Trophoblast cell (in vitro differentiated cells and primary cell): ENCODE results near the gene ZNF565.
A peak's percentile ranks its signal among the peaks of the same experiment; 100 is the strongest.

ENCODE experiments used
- DNase-seq, 2 donors: peaks; one replicate each; pipeline ENCODE4 v3.0.0-alpha.2; 2016
- H2AFZ ChIP-seq: 2 replicates; pipeline ENCODE4 v1.6.1; 2013; ENCODE audit warnings: low read length, moderate library complexity, mild to moderate bottlenecking; ENCODE audit not compliant: insufficient read depth, poor library complexity
- H2AK5ac ChIP-seq: 2 replicates; pipeline ENCODE4 v1.6.1; 2013; ENCODE audit warnings: mild to moderate bottlenecking, low read length
- H2BK120ac ChIP-seq: 2 replicates; pipeline ENCODE4 v1.6.1; 2013; ENCODE audit warnings: low read length, mild to moderate bottlenecking, moderate library complexity; ENCODE audit not compliant: insufficient read depth, poor library complexity
- H2BK12ac ChIP-seq: 2 replicates; pipeline ENCODE4 v1.6.1; 2013; ENCODE audit warnings: mild to moderate bottlenecking, low read length, moderate library complexity
- H2BK5ac ChIP-seq: 2 replicates; pipeline ENCODE4 v1.6.1; 2013; ENCODE audit warnings: low read length, low read depth, moderate library complexity, mild to moderate bottlenecking; ENCODE audit not compliant: poor library complexity
- H3K14ac ChIP-seq: 2 replicates; pipeline ENCODE4 v1.6.1; 2013; ENCODE audit warnings: mild to moderate bottlenecking, low read length
- H3K18ac ChIP-seq: 2 replicates; pipeline ENCODE4 v1.6.1; 2013; ENCODE audit warnings: mild to moderate bottlenecking, low read length
- H3K23ac ChIP-seq: 2 replicates; pipeline ENCODE4 v1.6.1; 2013; ENCODE audit warnings: low read length
- H3K27ac ChIP-seq: 2 replicates; pipeline ENCODE4 v1.5.1; 2013; ENCODE audit warnings: low read depth, mild to moderate bottlenecking, inconsistent platforms, low read length, moderate library complexity
- H3K27me3 ChIP-seq: 2 replicates; pipeline ENCODE4 v1.6.1; 2013; ENCODE audit warnings: inconsistent platforms, mild to moderate bottlenecking, low read length, moderate library complexity; ENCODE audit not compliant: insufficient read depth
- H3K36me3 ChIP-seq, 2 experiments: 1 replicate in 1 of 2; 2 replicates in 1 of 2; pipeline ENCODE4 v1.6.1; 2013; ENCODE audit warnings: low read length in 2 of 2, mild to moderate bottlenecking in 2 of 2, moderate library complexity in 1 of 2; ENCODE audit not compliant: insufficient read depth in 2 of 2, control insufficient read depth in 1 of 2
- H3K4ac ChIP-seq: 2 replicates; pipeline ENCODE4 v1.6.1; 2013; ENCODE audit warnings: low read depth, mild to moderate bottlenecking, low read length, moderate library complexity
- H3K4me1 ChIP-seq, 2 experiments: 1 replicate in 1 of 2; 2 replicates in 1 of 2; pipeline ENCODE4 v1.6.1; 2013; ENCODE audit warnings: low read length in 2 of 2, mild to moderate bottlenecking in 2 of 2, moderate library complexity in 1 of 2; ENCODE audit not compliant: insufficient read depth in 2 of 2, control insufficient read depth in 1 of 2
- H3K4me2 ChIP-seq: 2 replicates; pipeline ENCODE4 v1.6.1; 2013; ENCODE audit warnings: inconsistent platforms, mild to moderate bottlenecking, low read length, moderate library complexity
- H3K4me3 ChIP-seq: 2 replicates; pipeline ENCODE4 v1.5.1; 2013; ENCODE audit warnings: mild to moderate bottlenecking, low read depth, low read length, inconsistent platforms
- H3K79me1 ChIP-seq: one replicate; pipeline ENCODE4 v1.6.1; 2013; ENCODE audit warnings: low read length
- H3K79me2 ChIP-seq: 2 replicates; pipeline ENCODE4 v1.6.1; 2013; ENCODE audit warnings: low read length, mild to moderate bottlenecking; ENCODE audit not compliant: control insufficient read depth, insufficient read depth, poor library complexity
- H3K9ac ChIP-seq: 2 replicates; pipeline ENCODE4 v1.6.1; 2013; ENCODE audit warnings: mild to moderate bottlenecking, low read length
- H3K9me3 ChIP-seq: 2 replicates; pipeline ENCODE4 v1.6.1; 2013; ENCODE audit warnings: low read depth, mild to moderate bottlenecking, control low read depth, inconsistent platforms, low read length; ENCODE audit not compliant: insufficient read depth
- H4K12ac ChIP-seq: 2 replicates; pipeline ENCODE4 v1.6.1; 2013; ENCODE audit warnings: low read depth, mild to moderate bottlenecking, low read length, moderate library complexity
- H4K8ac ChIP-seq: 2 replicates; pipeline ENCODE4 v1.6.1; 2013; ENCODE audit warnings: low read depth, mild to moderate bottlenecking, low read length, moderate library complexity
- H4K91ac ChIP-seq: one replicate; pipeline ENCODE4 v1.6.1; 2013; ENCODE audit warnings: low read depth, mild to moderate bottlenecking, low read length, moderate library complexity
- WGBS: extraction: QIAGEN DNeasy Blood & Tissue Kit; methylation state at CpG from one replicate; pipeline ENCODE4 v1.1.7; 2013; ENCODE audit warnings: missing lambda C conversion rate; ENCODE audit not compliant: insufficient read length, insufficient coverage; ENCODE audit errors: extremely low coverage; 5-methylcytosine and 5-hydroxymethylcytosine counted together

ZNF565 gene

GRCh38 chr19:36142046-36142445, 72.4 kb downstream of the ZNF565 start:
- Histone ChIP-seq H3K27me3 (no peaks in the 10 kb centered on the region), H3K79me2 (peaks cover 15% of the 10 kb centered on the region), H3K14ac (no peak overlapping the region), H3K18ac (no peak overlapping the region), H3K27ac (no peak overlapping the region), H3K36me3 (peaks cover 39 to 46% of the 10 kb centered on the region in 2 experiments), H2AFZ (no peak overlapping the region), H3K4me1 (peaks cover 6% of the 10 kb centered on the region in 2 experiments), H4K8ac (no peak overlapping the region), H2BK5ac (no peak overlapping the region), H3K4me2 (peak overlapping the region; percentile 57), H3K9ac (no peak overlapping the region), H2BK120ac (no peak overlapping the region), H2AK5ac (no peak overlapping the region), H2BK12ac (no peak overlapping the region), H3K23ac (no peak overlapping the region), H3K4ac (peak overlapping the region; percentile 8), H3K9me3 (peaks cover 2% of the 10 kb centered on the region), H4K91ac (no peak overlapping the region), H3K4me3 (no peak overlapping the region), H3K79me1 (peaks cover 16% of the 10 kb centered on the region), H4K12ac (no peak overlapping the region)
- DNase-seq: no peak
- WGBS: no CpG with 5 or more reads among the region's 14 CpGs

DNA sequence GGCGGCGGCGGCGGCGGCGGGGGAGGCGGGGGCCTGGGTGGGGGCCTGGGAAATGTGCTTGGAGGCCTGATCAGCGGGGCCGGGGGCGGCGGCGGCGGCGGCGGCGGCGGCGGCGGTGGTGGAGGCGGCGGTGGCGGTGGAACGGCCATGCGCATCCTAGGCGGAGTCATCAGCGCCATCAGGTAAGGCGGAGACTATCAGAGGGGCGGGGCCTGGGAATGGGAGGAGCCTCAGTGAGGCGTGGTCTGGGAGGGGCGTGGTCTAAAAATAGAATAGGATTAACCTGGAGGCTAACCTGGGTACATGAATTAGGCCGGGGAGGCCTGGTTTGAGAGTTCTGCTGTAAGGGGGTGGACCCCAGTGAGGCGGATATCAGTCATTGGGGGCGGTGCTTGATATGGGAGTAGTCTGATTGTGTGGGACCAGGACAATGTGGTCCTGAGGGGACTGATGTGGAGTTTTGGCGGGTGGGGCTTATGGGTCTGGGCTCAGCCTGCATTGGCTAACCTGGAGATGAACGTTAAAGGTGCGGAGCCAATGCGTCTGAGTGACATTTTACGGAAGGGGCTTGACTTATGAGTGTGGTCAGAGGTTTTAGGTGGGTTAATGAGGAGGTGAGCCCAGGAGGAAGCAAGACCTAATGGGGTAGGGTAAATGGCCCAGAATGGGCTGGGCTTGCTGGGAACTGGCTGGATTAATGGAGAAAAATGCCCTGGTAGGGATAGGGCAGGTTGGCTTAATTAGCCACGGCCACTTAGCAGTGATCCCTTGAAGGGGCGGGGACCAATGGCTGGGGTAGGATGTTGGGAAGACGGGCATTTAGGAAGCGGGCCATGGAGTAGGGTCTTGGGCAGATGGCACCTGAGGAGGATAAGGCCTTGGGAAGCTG, 73.2 kb downstream of the ZNF565 start:
- peak; percentile 82 to 93 for DNase-seq
- Histone ChIP-seq H2BK12ac (no peak overlapping the region), H3K79me1 (peaks cover 16% of the 10 kb centered on the region), H3K4ac (peak overlapping the region; percentile 13), H4K12ac (no peak overlapping the region), H3K9ac (no peak overlapping the region), H3K36me3 (peaks cover 32 to 38% of the 10 kb centered on the region in 2 experiments), H3K4me1 (peaks cover 6% of the 10 kb centered on the region in 2 experiments), H3K23ac (no peak overlapping the region), H3K79me2 (peaks cover 15% of the 10 kb centered on the region), H3K14ac (no peak overlapping the region), H3K4me3 (peak overlapping the region; percentile 95), H4K8ac (peak overlapping the region; percentile 3), H2AK5ac (peak overlapping the region; percentile 49), H3K4me2 (peak overlapping the region; percentile 57), H2AFZ (no peak overlapping the region), H3K27me3 (no peaks in the 10 kb centered on the region), H4K91ac (peak overlapping the region; percentile 89), H2BK5ac (no peak overlapping the region), H2BK120ac (no peak overlapping the region), H3K9me3 (peaks cover 2% of the 10 kb centered on the region), H3K18ac (peak overlapping the region; percentile 12), H3K27ac (peak overlapping the region; percentile 76)
- no CpG with 5 or more reads among the region's 42 CpGs for WGBS

DNA sequence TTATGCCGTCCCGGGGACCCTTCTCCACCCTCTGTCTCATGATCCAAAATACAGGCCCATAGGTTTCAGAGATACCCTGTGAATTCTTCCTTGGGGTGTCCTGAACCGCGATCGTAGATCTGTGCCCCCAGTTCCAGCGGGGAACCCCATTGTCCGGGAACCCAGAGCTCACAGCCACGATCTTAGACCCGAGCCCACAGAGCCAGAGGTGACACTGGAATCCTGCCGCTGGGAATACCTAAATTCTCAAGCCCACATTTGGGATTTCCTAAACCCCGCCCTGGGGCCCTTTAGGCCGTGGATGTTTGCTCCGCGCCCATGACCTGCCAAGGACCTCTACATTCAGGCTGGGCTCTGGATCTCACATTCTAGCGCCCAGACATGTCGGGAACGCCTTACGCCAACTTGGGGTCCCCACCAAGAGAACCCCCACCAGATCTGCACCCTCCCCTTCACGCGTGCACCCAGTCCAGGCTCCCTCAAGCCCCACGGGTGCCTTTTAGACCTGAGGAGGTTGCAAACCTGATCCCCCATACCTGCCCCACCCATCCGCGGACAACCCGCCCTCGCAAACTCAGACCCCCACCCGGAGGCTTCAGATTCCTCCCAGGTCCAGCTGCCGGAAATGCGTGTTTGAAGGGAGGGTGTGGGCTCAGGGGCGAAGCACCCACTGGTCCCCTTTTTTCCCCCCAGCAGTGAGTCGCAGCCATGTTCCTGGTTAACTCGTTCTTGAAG, 74.0 kb downstream of the ZNF565 start:
- peak overlapping the region; percentile 84 for H2BK5ac ChIP-seq
- H2BK12ac ChIP-seq: peak overlapping the region; percentile 47
- H3K4me3 ChIP-seq: peak overlapping the region; percentile 95
- peak; percentile 90 to 96 for DNase-seq
- peaks cover 15% of the 10 kb centered on the region for H3K79me2 ChIP-seq
- peaks cover 23 to 30% of the 10 kb centered on the region in 2 experiments for H3K36me3 ChIP-seq
- peak overlapping the region; percentile 89 for H4K91ac ChIP-seq
- H3K23ac ChIP-seq: peak overlapping the region; percentile 83
- H2AK5ac ChIP-seq: peak overlapping the region; percentile 91
- no CpG with 5 or more reads among the region's 31 CpGs for WGBS
- H2AFZ ChIP-seq: peak overlapping the region; percentile 91
- H3K4me2 ChIP-seq: peak overlapping the region; percentile 90
- H3K9ac ChIP-seq: peak overlapping the region; percentile 98
- no peaks in the 10 kb centered on the region for H3K27me3 ChIP-seq
- H3K79me1 ChIP-seq: peaks cover 16% of the 10 kb centered on the region
- H3K27ac ChIP-seq: peak overlapping the region; percentile 76
- peaks cover 2% of the 10 kb centered on the region for H3K9me3 ChIP-seq
- H4K8ac ChIP-seq: peak overlapping the region; percentile 81
- peak overlapping the region; percentile 87 for H3K4ac ChIP-seq
- H3K14ac ChIP-seq: peak overlapping the region; percentile 99
- H2BK120ac ChIP-seq: peak overlapping the region; percentile 81
- peak overlapping the region; percentile 99 for H3K18ac ChIP-seq
- H3K4me1 ChIP-seq: peaks cover 6% of the 10 kb centered on the region in 2 experiments
- H4K12ac ChIP-seq: peak overlapping the region; percentile 73

- Histone ChIP-seq H4K12ac (peak within 1 kb of the TSS; percentile 73), H3K14ac (peak within 1 kb of the TSS; percentile 99), H3K4ac (peak within 1 kb of the TSS; percentile 87), H3K18ac (peak within 1 kb of the TSS; percentile 99), H3K36me3 (peaks cover 20 to 23% of the 10 kb centered on the region in 2 experiments), H3K4me3 (peak within 1 kb of the TSS; percentile 95), H2AFZ (peak within 1 kb of the TSS; percentile 91), H3K27ac (peak within 1 kb of the TSS; percentile 95), H3K4me1 (peaks cover 6% of the 10 kb centered on the region in 2 experiments), H2AK5ac (peak within 1 kb of the TSS; percentile 91), H2BK5ac (peak within 1 kb of the TSS; percentile 84), H2BK120ac (peak within 1 kb of the TSS; percentile 81), H3K4me2 (peak within 1 kb of the TSS; percentile 90), H3K79me2 (peaks cover 15% of the 10 kb centered on the region), H3K27me3 (no peaks in the 10 kb centered on the region), H3K79me1 (peaks cover 16% of the 10 kb centered on the region), H4K8ac (peak within 1 kb of the TSS; percentile 88), H3K9me3 (peaks cover 2% of the 10 kb centered on the region), H2BK12ac (peak within 1 kb of the TSS; percentile 47), H4K91ac (peak within 1 kb of the TSS; percentile 89), H3K9ac (peak within 1 kb of the TSS; percentile 98), H3K23ac (peak within 1 kb of the TSS; percentile 83)
- peak; percentile 99 for DNase-seq
- no CpG with 5 or more reads among the region's 75 CpGs for WGBS
Measured at GRCh38 chr19:36139473-36140303, 74.8 kb downstream of the ZNF565 start, which contains the start of gene CAPNS1. CAPNS1 (plus strand) TSS chr19:36140066; CDS start chr19:36141012, 946 bp downstream.
